A549 (cell line): ENCODE measurements around the gene ALDH1A1. TPM values are rescaled to one million over a fixed set of nuclear protein-coding genes. Genes with fewer than 3 reads are reported as not detected.

Source experiments
- ATAC-seq, 2 experiments: fragments of 200-7000 bp in 1 of 2; fragments of >200 bp in 1 of 2; cut with Nextera tagmentation in 1 of 2; cut with Tn5 transposase in 1 of 2; 3 replicates each; pipeline versions ENCODE4 v1.8.0 to v1.9.1; 2018 to 2020; ENCODE audit warnings: mild to moderate bottlenecking in 1 of 2, moderate library complexity in 1 of 2
- CTCF ChIA-PET: fragments of 300-600 bp; sonication (Branson Sonifier 250); formaldehyde crosslinking; extraction: SDS; loops from one replicate; lab custom pipeline; 2021; ENCODE audit warnings: antibody characterized with exemption, inconsistent platforms; lab: Yijun Ruan, JAX
- POLR2A ChIA-PET: fragments of 350-600 bp; formaldehyde crosslinking; extraction: SDS; loops from one replicate; lab custom pipeline; 2021; ENCODE audit warnings: antibody characterized with exemption, inconsistent platforms; lab: Yijun Ruan, JAX
- DNase-seq, 2 experiments: peaks; one replicate each; pipeline versions ENCODE4 v3.0.0 to v3.0.0-alpha.2; 2011 to 2016; ENCODE audit warnings: low read depth in 1 of 2, low spot score in 1 of 2
- FAIRE-seq: peaks from 2 replicates; lab custom pipeline; 2011; peaks lifted over from hg19 to GRCh38; lab: Jason Lieb, UNC
- H3K27ac ChIP-seq, 2 experiments: fragments of >200 bp; sonication (Bioruptor Twin); formaldehyde crosslinking; 3 replicates each; pipeline ENCODE4 v1.5.1; 2016 to 2017
- H3K4me1 ChIP-seq: fragments of >200 bp; sonication (Bioruptor Twin); formaldehyde crosslinking; 3 replicates; pipeline ENCODE4 v1.6.1; 2016
- H3K4me2 ChIP-seq: fragments of >200 bp; sonication (Bioruptor Twin); formaldehyde crosslinking; 3 replicates; pipeline ENCODE4 v1.6.1; 2016
- H3K4me3 ChIP-seq: fragments of >200 bp; sonication (Bioruptor Twin); formaldehyde crosslinking; 3 replicates; pipeline ENCODE4 v1.5.1; 2016
- H3K9me3 ChIP-seq: fragments of >200 bp; sonication (Bioruptor Twin); formaldehyde crosslinking; 3 replicates; pipeline ENCODE4 v1.6.1; 2016
- ATOH8 ChIP-seq: fragments of 250-450 bp; sonication (Bioruptor Pico); IDR thresholded peaks from 2 replicates; pipeline ENCODE4 v1.5.0; 2020; ENCODE audit warnings: low read depth, mild to moderate bottlenecking, moderate library complexity
- BCL3 ChIP-seq: fragments of >200 bp; sonication (Bioruptor Twin); formaldehyde crosslinking; IDR thresholded peaks from 3 replicates; pipeline ENCODE4 v1.6.1; 2016
- CBX2 ChIP-seq: fragments of 200-600 bp; sonication (generic); IDR thresholded peaks from 2 replicates; pipeline ENCODE4 v1.6.1; 2016; ENCODE audit warnings: low read depth, mild to moderate bottlenecking, borderline replicate concordance
- CBX8 ChIP-seq: fragments of 200-600 bp; sonication (generic); IDR thresholded peaks from 2 replicates; pipeline ENCODE4 v1.6.1; 2016
- CHD2 ChIP-seq: fragments of 150-350 bp; IDR thresholded peaks from 2 replicates; pipeline ENCODE4 v1.6.1; 2014; ENCODE audit warnings: low read length; ENCODE audit not compliant: partially characterized antibody
- HMGXB4 ChIP-seq: fragments of 250-450 bp; sonication (Bioruptor Pico); IDR thresholded peaks from 2 replicates; pipeline ENCODE4 v1.5.0; 2021; ENCODE audit warnings: mild to moderate bottlenecking, moderate library complexity, borderline replicate concordance
- HOXA7 ChIP-seq: fragments of 250-450 bp; sonication (Bioruptor Pico); IDR thresholded peaks from 2 replicates; pipeline ENCODE4 v1.5.0; 2020; ENCODE audit warnings: mild to moderate bottlenecking, moderate library complexity
- HOXB13 ChIP-seq: fragments of 250-450 bp; sonication (Bioruptor Pico); IDR thresholded peaks from 2 replicates; pipeline ENCODE4 v1.5.0; 2020; ENCODE audit warnings: low read depth, mild to moderate bottlenecking, moderate library complexity
- JUNB ChIP-seq: fragments of >200 bp; sonication (Bioruptor Twin); formaldehyde crosslinking; IDR thresholded peaks from 2 replicates; pipeline ENCODE4 v1.6.1; 2016
- KDM5A ChIP-seq: fragments of 200-600 bp; sonication (generic); IDR thresholded peaks from 2 replicates; pipeline ENCODE4 v1.6.1; 2016; ENCODE audit warnings: antibody characterized with exemption, mild to moderate bottlenecking
- MAX ChIP-seq: IDR thresholded peaks from 2 replicates; pipeline ENCODE4 v1.6.1; 2012
- MAZ ChIP-seq: fragments of 150-350 bp; IDR thresholded peaks from 2 replicates; pipeline ENCODE4 v1.6.1; 2014; ENCODE audit warnings: antibody characterized with exemption, low read depth, low read length, borderline replicate concordance
- NFE2L2 ChIP-seq: fragments of 150-350 bp; conservative IDR thresholded peaks from 2 replicates; pipeline ENCODE4 v1.6.1; 2014; ENCODE audit warnings: low read length
- NPAS2 ChIP-seq: fragments of 250-450 bp; sonication (Bioruptor Pico); IDR thresholded peaks from 2 replicates; pipeline ENCODE4 v1.8.0; 2022; ENCODE audit warnings: mild to moderate bottlenecking, moderate library complexity, borderline replicate concordance
- NR3C1 ChIP-seq: fragments of >200 bp; sonication (Bioruptor Twin); formaldehyde crosslinking; IDR thresholded peaks from 3 replicates; pipeline ENCODE4 v1.6.1; 2017
- POLR2AphosphoS2 ChIP-seq: conservative IDR thresholded peaks from 2 replicates; pipeline ENCODE4 v1.6.1; 2012; ENCODE audit warnings: low read length, improper control_type of control experiment, inconsistent platforms
- RCOR1 ChIP-seq: fragments of 150-350 bp; IDR thresholded peaks from 2 replicates; pipeline ENCODE4 v1.6.1; 2014; ENCODE audit warnings: antibody characterized with exemption, low read length, low read depth
- TFCP2L1 ChIP-seq: fragments of 250-450 bp; sonication (Bioruptor Pico); IDR thresholded peaks from 2 replicates; pipeline ENCODE4 v1.5.0; 2021; ENCODE audit warnings: mild to moderate bottlenecking
- TP53 ChIP-seq: fragments of 250-450 bp; sonication (Bioruptor Pico); IDR thresholded peaks from 2 replicates; pipeline ENCODE4 v1.5.0; 2021; ENCODE audit warnings: mild to moderate bottlenecking, moderate library complexity
- ZFP36 ChIP-seq: fragments of 450-650 bp; IDR thresholded peaks from 2 replicates; pipeline ENCODE4 v1.6.1; 2014; ENCODE audit warnings: borderline replicate concordance; ENCODE audit not compliant: partially characterized antibody
- ZNF302 ChIP-seq: fragments of 250-450 bp; sonication (Bioruptor Pico); IDR thresholded peaks from 2 replicates; pipeline ENCODE4 v1.9.0; 2021; ENCODE audit warnings: inconsistent platforms, mild to moderate bottlenecking, moderate library complexity
- WGBS: methylation state at CpG from one replicate; pipeline ENCODE4 v1.1.6; 2017; ENCODE audit errors: missing lambda C conversion rate; 5-methylcytosine and 5-hydroxymethylcytosine counted together
- polyA plus RNA-seq, 4 experiments: library from polyadenylated mRNA; depleted of rRNA in 3 of 4; stranded (reverse); fragments of >200 nt; fragmentation: RNase III in 1 of 4; extraction: RNeasy Plus Mini Kit Qiagen cat#74134 plus additional on column Dnase treatment in 1 of 4; gene quantifications; 2 replicates in 3 of 4; 3 replicates in 1 of 4; pipeline ENCODE4 v1.2.3, GENCODE V29; 2011 to 2017

The ALDH1A1 gene
- polyA plus RNA-seq, 2 of the 4 experiments (the other 2 are of a cell fraction): 8,617 to 9,987 TPM

- TF ChIP-seq BCL3 (no peak; the same call in 2 of the 3 replicates), HOXA7 (CRISPR knock-in tag) (0 out of 2 replicates have a peak, but pooled peaks have one; percentile 85), NFE2L2 (0 out of 2 replicates have a peak, but pooled peaks have one; percentile 40), CBX8 (no peak), KDM5A (no peak), ATOH8 (no peak; the same call in none of the 2 replicates), TP53 (CRISPR knock-in tag) (no peak), HMGXB4 (CRISPR knock-in tag) (no peak), HOXB13 (CRISPR knock-in tag) (no peak), NR3C1 (no peak), CBX2 (no peak), RCOR1 (no peak), JUNB (no peak), MAX (0 out of 2 replicates have a peak, but pooled peaks have one; percentile 18), TFCP2L1 (CRISPR knock-in tag) (peak; percentile 19; the same call in 1 of the 2 replicates), CHD2 (no peak), NPAS2 (CRISPR knock-in tag) (no peak), MAZ (no peak)
These were observed 2.9 kb downstream of the ALDH1A1 start (continued) for GRCh38 chr9:72949918-72950325.

GRCh38 chr9:72949244-72949582 is 3.6 kb downstream of the ALDH1A1 start:
- Histone ChIP-seq H3K9me3 (no peaks in the 10 kb centered on the region), H3K4me3 (peak overlapping the region; percentile 67), H3K4me2 (peak overlapping the region; percentile 94), H3K4me1 (peaks cover 9% of the 10 kb centered on the region; the same call in 2 of the 3 replicates), H3K27ac (peak overlapping the region; percentile 90 to 91)
- peak; percentile 93 for FAIRE-seq
- POLR2A ChIA-PET: interaction anchor here (1.2 to 5.8 kb wide), 9 partner anchors 8 to 130 kb away, joined by 3 to 77 read pairs (median 13); no protein-coding TSS in a partner anchor
- CTCF ChIA-PET: interaction anchor here (1.0 to 3.5 kb wide), 9 partner anchors 12 to 73 kb away, joined by 3 to 25 read pairs (median 3); no protein-coding TSS in a partner anchor
- DNase-seq: peak in 1 of 2 experiments; percentile 73
- TF ChIP-seq POLR2AphosphoS2: peak; percentile 70; the same call in 1 of the 2 replicates
- peak; percentile 47 for TF ChIP-seq ZFP36
- no peak for TF ChIP-seq ZNF302
- TF ChIP-seq TFCP2L1 (CRISPR knock-in tag): peak; percentile 60; the same call in 1 of the 2 replicates
- WGBS: 0% methylated on average over 1 of the region's 1 CpG
- peak in 1 of 2 experiments; percentile 3; a peak in 2 of 6 replicates for ATAC-seq
